ENCODE measurements around the gene DENR. TPM values are rescaled to one million over a fixed set of nuclear protein-coding genes. Genes with fewer than 3 reads are reported as not detected.

DENR gene, protein sequence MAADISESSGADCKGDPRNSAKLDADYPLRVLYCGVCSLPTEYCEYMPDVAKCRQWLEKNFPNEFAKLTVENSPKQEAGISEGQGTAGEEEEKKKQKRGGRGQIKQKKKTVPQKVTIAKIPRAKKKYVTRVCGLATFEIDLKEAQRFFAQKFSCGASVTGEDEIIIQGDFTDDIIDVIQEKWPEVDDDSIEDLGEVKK
- total RNA-seq: 25.7 and 30.1 TPM in 2 replicates

DNA sequence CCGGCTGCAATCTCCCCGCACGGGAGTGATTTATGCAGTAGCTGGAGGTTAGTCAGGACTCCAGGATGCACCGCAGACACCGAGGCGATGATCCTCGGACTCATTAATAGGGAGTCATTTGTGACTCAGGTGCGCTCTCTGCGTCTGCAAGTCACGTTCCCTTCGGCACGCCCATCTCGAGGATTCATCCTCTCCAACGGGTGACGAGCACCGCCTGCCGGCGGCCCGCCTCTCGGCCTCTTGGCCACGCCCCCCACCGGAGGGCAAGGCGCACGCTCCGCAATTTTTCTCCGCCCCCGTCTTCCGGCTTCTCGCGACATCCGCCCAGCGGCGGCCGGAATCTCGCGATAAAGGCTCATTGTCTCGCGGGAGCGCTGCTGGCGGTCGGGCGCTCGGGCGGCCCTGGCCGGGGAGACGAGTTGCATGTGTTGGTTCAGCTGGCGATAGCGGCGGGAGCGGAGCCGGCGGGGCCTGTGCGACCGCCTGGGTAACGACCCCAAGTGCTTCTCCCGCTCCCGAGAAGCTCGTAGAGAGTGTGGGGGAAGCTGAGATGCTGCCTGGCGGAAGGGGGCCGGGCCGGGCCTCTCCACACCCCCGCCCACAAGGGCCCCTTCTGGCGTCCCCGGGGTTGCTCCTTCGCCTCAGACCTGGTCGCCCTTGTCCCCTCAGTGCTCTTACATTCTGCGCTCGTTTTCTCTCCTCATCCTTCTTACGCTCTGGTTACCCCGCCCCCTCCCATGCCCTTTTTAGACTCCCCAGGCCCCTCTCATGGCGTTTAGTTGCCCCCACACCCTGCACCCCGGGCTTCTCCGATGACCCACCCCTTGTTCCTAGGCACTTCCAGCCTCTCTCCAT lies at the start of gene DENR:
TSS of gene DENR (plus strand) at position 361 of the 855 bp plus-strand sequence. CDS start 878 bp downstream, outside the sequence.

DNA sequence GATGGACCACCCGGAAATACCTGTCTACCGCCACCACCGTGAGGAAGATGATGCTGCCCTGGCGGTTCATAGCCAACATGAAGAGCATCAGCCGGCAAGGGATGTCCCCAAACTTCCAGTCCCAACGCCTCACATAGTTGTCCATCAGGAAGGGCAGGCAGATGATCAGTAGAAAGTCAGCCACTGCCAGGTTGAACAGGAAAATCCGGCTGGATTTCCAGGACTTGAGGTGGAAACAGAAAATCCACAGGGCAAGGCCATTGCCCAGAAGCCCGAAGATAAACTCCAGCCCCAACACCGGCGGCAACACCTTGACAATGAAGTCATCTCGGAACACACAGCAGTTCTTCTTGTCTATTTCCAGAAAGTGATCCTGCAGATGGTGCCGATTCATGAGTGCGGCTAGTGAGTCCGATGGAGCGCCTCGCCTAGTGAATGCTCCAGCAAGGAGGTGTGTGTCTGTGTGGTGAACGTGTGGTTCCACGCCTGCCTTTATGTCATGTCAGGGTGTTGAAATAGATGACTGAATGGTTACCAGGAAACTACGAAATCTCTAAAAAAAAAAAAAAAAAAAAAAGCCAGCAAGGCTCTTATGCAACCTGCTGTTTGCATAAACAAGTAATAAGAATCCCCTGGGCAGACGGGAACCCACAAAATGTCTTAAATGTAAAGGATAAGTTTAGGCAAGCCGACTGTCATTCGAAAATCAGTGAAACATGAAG lies 49.6 kb upstream of the DENR start, which contains the start of gene HCAR2:
TSS of gene HCAR2 (minus strand) at position 468 of the 722 bp plus-strand sequence. CDS start at position 394, 74 bp downstream.

DNA sequence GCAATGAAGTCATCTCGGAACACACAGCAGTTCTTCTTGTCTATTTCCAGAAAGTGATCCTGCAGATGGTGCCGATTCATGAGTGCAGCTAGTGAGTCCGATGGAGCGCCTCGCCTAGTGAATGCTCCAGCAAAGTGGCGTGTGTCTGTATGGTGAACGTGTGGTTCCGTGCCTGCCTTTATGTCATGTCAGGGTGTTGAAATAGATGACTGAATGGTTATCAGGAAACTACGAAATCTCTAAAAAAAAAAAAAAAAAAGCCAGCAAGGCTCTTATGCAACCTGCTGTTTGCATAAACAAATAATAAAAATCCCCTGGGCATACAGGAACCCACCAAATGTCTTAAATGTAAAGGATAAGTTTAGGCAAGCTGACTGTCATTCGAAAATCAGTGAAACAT lies 36.0 kb upstream of the DENR start, which contains the start of gene HCAR3:
TSS of gene HCAR3 (minus strand) at position 154 of the 400 bp plus-strand sequence. CDS start at position 80, 74 bp downstream.

DNA sequence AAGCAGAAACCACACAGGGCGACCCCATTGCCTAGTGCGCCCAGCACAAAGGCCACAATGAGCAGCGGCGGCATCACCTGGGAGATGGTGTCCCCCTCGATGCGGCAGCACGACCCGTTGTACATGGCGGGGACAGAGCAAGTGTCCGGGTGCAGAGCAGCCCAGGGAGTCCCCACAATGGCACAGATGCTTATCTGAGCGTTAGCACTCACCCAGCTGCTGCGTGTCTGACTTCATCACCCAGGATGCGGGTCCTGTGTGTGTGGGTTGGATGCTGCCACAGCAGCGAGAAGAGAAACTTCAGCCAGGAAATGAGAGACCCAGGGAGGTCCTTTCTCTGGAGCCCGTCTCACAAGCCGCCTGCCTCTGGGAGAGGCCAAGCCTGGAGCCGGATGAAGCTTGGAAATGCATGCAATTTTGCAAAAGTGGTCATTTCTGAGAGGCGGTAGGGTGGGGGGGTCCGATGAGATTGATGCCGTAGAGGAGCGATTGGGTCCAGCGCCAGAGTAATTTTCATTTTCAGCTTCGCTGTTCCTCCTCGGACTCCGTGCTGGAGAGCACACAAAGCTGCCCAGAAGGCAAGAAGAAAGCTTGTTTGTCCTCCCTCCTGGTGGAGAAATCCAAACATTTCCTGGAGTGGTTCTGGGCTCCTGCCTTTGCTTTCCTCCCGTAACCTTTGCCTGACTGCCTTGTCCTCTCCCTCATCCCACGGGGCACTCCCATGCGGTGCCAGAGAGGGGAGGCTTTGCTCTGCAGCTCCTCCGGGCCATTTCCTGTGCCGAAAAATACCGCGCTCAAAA lies 22.2 kb upstream of the DENR start, which contains the start of gene HCAR1:
TSS of gene HCAR1 (minus strand) at position 630 of the 800 bp plus-strand sequence. CDS start at position 125, 505 bp downstream.

Other genes starting within 250 kb of the DENR start
- gene RSRC2, start 225.9 kb upstream of the DENR start, total RNA-seq: 22.8 and 39.3 TPM in 2 replicates
- 14.1 and 23.3 TPM in 2 replicates for gene KNTC1, start 225.6 kb upstream of the DENR start, total RNA-seq
- gene HCAR2, start 49.5 kb upstream of the DENR start, total RNA-seq: not detected in 2 replicates
- not detected in 2 replicates for gene HCAR3, start 36.0 kb upstream of the DENR start, total RNA-seq
- 0.08 and 0.13 TPM in 2 replicates for gene HCAR1, start 22.0 kb upstream of the DENR start, total RNA-seq
- 0.13 and 0.72 TPM in 2 replicates for gene CCDC62, start 21.7 kb downstream of the DENR start, total RNA-seq
- 4.2 and 15.5 TPM in 2 replicates for gene HIP1R, start 82.6 kb downstream of the DENR start, total RNA-seq
- gene VPS37B, start 143.3 kb downstream of the DENR start, total RNA-seq: 26.6 and 37.0 TPM in 2 replicates
- gene ABCB9, start 213.6 kb downstream of the DENR start, total RNA-seq: 10.9 and 12.9 TPM in 2 replicates
- 8.7 and 20.8 TPM in 2 replicates for gene OGFOD2, start 222.4 kb downstream of the DENR start, total RNA-seq
- 146 and 264 TPM in 2 replicates for gene ARL6IP4, start 227.9 kb downstream of the DENR start, total RNA-seq